ENCODE measurements around the gene HNRNPCL4.
"Not testable (repeated sequence)": the region's sequence is repeated elsewhere in the genome, so short reads cannot be mapped to it uniquely, and the experiment has no call there.

HNRNPCL4 gene

DNA sequence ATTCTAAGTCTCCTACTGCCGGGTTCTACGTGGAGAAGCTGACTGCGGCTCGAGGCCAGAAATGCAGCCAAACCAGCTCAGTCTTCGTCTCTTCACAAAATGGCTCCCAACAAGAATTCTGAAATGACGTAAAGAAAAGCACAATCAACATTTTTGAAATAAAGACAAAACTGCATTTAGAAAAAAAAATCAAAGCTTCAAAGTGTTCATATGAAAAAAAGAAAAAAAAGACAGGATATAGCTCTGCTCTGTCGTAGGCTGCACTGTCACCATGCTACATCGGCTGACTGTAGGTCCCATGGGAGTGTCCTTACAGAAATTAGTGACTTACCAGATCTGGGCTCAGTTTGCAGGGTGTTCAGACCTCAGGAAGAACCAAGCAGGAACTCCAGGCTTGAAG, at the start of gene HNRNPCL4:
TSS of gene HNRNPCL4 (minus strand) at position 101 of the 400 bp plus-strand sequence. CDS start 164 bp downstream, outside the sequence.
- not testable (repeated sequence) for DNase-seq

DNA sequence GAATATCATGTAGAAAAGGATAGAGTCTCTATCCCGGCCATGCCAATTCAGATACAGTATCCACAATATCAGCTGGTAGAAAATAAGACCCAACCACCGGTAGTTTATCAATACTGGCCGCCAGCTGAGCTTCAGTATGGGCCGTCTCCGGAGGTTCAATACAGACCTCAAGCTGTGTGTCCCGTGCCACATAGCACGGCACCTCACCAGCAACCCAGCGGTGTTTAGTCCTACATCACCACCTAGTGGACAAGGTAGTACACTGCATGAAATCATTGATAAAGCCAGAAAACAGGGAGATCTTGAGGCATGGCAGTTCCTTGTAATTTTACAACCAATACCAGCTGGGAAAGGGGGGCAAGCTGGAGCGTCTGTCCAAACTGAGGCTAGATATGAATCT, 43.3 kb upstream of the HNRNPCL4 start:
- not testable (repeated sequence) for DNase-seq

DNA sequence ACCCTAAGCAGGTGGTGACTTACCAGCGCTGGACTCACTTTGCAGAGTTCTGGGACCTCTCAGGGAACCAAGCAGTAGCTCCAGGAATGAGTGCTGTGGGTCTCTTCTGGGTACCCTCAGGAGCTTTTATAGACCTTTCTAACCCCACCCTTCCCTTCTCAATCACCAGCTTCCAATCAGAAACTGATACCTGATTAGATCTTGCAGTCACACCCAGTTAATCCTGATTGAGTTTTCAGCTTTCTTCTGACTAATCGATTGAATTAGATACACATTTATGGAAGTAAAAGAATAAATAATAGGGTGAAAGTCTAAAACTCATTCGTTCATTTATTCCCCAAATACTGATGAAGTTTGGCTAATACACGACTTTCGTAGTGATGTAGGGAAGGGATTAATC, 35.9 kb upstream of the HNRNPCL4 start, which contains the start of gene PRAMEF13:
TSS of gene PRAMEF13 (minus strand) at position 101 of the 400 bp plus-strand sequence. CDS start 1,820 bp downstream, outside the sequence.
- DNase-seq: not testable (repeated sequence)

DNA sequence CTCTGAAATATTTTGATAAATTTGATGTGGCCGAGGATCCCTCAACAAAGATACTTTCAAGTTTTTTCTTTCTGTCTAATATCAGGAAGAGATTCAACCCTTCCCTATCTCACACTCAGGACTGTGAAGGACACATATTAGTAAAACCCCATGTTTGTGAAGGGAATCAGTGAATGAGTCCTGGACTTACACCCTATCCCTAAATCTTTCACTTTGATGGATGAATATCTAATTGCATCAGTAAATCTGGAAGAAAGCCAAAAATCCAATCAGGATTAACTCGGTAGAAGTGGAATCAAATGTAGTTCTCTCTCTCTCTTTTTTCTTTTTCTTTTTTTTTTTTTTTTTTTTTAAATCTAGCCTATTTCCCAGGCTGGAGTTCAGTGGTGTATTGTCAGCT, 6.1 kb upstream of the HNRNPCL4 start, which contains the start of gene PRAMEF9:
TSS of gene PRAMEF9 (plus strand) at position 301 of the 400 bp plus-strand sequence. CDS start 3,433 bp downstream, outside the sequence.
- not testable (repeated sequence) for DNase-seq

DNA sequence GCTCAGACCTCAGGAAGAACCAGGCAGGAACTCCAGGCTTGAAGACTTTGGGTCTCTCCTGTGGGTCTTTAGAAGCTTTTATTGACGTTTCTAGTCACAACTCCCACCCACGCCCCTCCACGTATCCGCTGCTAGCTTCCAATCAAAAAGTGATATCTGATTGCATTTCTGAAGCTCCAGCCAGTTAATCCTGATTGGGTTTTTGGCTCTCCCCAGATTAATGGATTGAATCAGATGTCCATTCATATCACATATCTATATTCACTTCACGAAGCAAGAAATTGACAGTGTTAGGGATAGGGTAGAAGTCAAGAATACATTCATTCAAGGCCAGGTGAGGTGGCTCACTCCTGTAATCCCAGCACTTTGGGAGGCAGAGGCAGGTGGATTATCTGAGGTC, 9.5 kb downstream of the HNRNPCL4 start, which contains the start of gene PRAMEF26:
TSS of gene PRAMEF26 (minus strand) at position 101 of the 400 bp plus-strand sequence. CDS start 2,914 bp downstream, outside the sequence.
- not testable (repeated sequence) for DNase-seq

DNA sequence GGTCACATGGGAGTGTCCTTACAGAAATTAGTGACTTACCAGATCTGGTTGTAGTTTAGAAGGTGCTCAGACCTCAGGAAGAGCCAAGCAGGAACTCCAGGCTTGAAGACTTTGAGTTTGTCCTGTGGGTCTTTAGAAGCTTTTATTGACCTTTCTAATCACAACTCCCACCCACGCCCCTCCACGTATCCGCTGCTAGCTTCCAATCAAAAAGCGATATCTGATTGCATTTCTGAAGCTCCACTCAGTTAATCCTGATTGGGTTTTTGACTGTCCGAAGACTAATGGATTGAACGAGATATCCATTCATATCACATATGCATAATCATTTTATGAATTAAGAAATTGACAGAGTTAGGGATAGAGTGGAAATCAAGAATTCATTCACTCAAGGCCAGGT, 48.7 kb downstream of the HNRNPCL4 start, which contains the start of gene HNRNPCL2:
TSS of gene HNRNPCL2 (minus strand) at position 101 of the 400 bp plus-strand sequence. CDS start 454 bp downstream, outside the sequence.
- DNase-seq: not testable (repeated sequence)

Measured in NCI-H1105 (cell line).